PC-9 (cell line): Measurements from ENCODE around the gene PLD2. TPM values are rescaled to one million over a fixed set of nuclear protein-coding genes. Genes with fewer than 3 reads are reported as not detected.

Experiments
- BruUV-seq: library from RNA; stranded (reverse); fragments of 400-500 nt; replicated peaks from 2 replicates; lab custom pipeline; 2021; lab: Mats Ljungman, UMichigan
- CTCF ChIA-PET: fragments of 300-600 bp; sonication (Branson Sonifier 250); formaldehyde crosslinking; loops from one replicate; lab custom pipeline; 2022; ENCODE audit warnings: antibody characterized with exemption; lab: Charles Lee
- POLR2A ChIA-PET: fragments of 300-600 bp; sonication (Branson Sonifier 250); formaldehyde crosslinking; loops from one replicate; lab custom pipeline; 2022; ENCODE audit warnings: antibody characterized with exemption; ENCODE audit not compliant: unreplicated experiment; lab: Charles Lee
- DNase-seq, 2 experiments: peaks; one replicate each; pipeline versions ENCODE4 v3.0.0 to v3.0.0-alpha.2; 2015 to 2022; ENCODE audit warnings: mixed read lengths in 1 of 2
- H2AFZ ChIP-seq: fragments of 200-600 bp; sonication (generic); 2 replicates; pipeline ENCODE4 v1.8.1; 2017; ENCODE audit warnings: antibody characterized with exemption
- H3F3A ChIP-seq: fragments of 200-600 bp; sonication (generic); 2 replicates; pipeline ENCODE4 v1.8.1; 2017; ENCODE audit warnings: antibody characterized with exemption, mild to moderate bottlenecking, low read depth; ENCODE audit not compliant: insufficient read depth
- H3K27ac ChIP-seq: fragments of 200-600 bp; sonication (generic); 2 replicates; pipeline ENCODE4 v1.6.1; 2016; ENCODE audit warnings: mixed run types
- H3K27me3 ChIP-seq: fragments of 200-600 bp; sonication (generic); 2 replicates; pipeline ENCODE4 v1.6.1; 2016; ENCODE audit warnings: low read depth, mixed run types; ENCODE audit not compliant: insufficient read depth
- H3K36me3 ChIP-seq: fragments of 200-600 bp; sonication (generic); 2 replicates; pipeline ENCODE4 v1.6.1; 2016; ENCODE audit warnings: low read depth, mixed run types
- H3K4me1 ChIP-seq: fragments of 200-600 bp; sonication (generic); replicated peaks from 2 replicates; pipeline ENCODE4 v1.6.1; 2016; ENCODE audit warnings: mixed run types; ENCODE audit not compliant: insufficient read depth
- H3K4me2 ChIP-seq: fragments of 200-600 bp; sonication (generic); 2 replicates; pipeline ENCODE4 v1.6.1; 2017; ENCODE audit warnings: mixed run types
- H3K4me3 ChIP-seq: fragments of 200-600 bp; sonication (generic); 2 replicates; pipeline ENCODE4 v1.6.1; 2016; ENCODE audit warnings: mixed run types
- H3K79me2 ChIP-seq: fragments of 200-600 bp; sonication (generic); 2 replicates; pipeline ENCODE4 v1.6.1; 2017; ENCODE audit warnings: low read depth, mixed run types
- H3K9me2 ChIP-seq: fragments of 200-600 bp; sonication (generic); 2 replicates; pipeline ENCODE4 v1.8.1; 2017; ENCODE audit warnings: mild to moderate bottlenecking; ENCODE audit not compliant: insufficient read depth
- H3K9me3 ChIP-seq: fragments of 200-600 bp; sonication (generic); 2 replicates; pipeline ENCODE4 v1.8.1; 2016; ENCODE audit warnings: low read depth; ENCODE audit not compliant: insufficient read depth
- H4K20me1 ChIP-seq: fragments of 200-600 bp; sonication (generic); 2 replicates; pipeline ENCODE4 v1.8.1; 2017; ENCODE audit not compliant: insufficient read depth
- EZH2 ChIP-seq: fragments of 200-600 bp; sonication (generic); IDR thresholded peaks from 2 replicates; pipeline ENCODE4 v1.8.0; 2017; ENCODE audit warnings: antibody characterized with exemption, low read depth
- intact Hi-C: fragments of 100-400 bp; cut with micrococcal nuclease; formaldehyde crosslinking; loops from one replicate; pipeline ENCODE4 v1.10.0; 2022; ENCODE audit not compliant: unreplicated experiment
- total RNA-seq: library from RNA; stranded (reverse); gene quantifications from 2 replicates; pipeline ENCODE4 v1.2.3, GENCODE V29; 2021
- TF ChIP-seq, protein P1 (sequence below): fragments of 200-600 bp; sonication (generic); conservative IDR thresholded peaks from 2 replicates; pipeline ENCODE4 v1.6.1; 2017; ENCODE audit warnings: mixed run types, antibody characterized with exemption, mild to moderate bottlenecking, moderate library complexity

The PLD2 gene
- total RNA-seq, 1 experiment from 2014 or later, result 95.5 TPM

DNA sequence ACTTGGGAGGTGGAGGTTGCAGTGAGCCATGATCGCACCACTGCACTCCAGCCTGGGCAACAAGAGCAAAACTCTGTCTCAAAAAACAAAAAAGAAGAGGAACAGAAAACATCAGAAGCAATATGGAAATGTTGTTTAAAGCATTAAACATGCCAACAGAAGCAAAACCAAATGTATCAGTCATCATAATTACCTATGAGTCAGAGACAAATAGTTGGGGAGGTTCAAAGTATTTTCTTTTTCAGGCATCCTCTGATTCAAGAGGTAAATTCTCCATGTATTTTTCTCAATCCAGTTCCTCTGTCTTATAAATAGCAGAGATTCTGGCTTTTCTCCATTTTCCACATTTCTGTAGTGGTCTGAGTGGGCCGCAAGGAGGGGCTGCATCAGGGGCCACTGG is 37.3 kb upstream of the PLD2 start:
- CTCF ChIA-PET, result no interaction called here
- H3K4me2 ChIP-seq, result no peak overlapping the region
- POLR2A ChIA-PET, result no interaction called here

DNA sequence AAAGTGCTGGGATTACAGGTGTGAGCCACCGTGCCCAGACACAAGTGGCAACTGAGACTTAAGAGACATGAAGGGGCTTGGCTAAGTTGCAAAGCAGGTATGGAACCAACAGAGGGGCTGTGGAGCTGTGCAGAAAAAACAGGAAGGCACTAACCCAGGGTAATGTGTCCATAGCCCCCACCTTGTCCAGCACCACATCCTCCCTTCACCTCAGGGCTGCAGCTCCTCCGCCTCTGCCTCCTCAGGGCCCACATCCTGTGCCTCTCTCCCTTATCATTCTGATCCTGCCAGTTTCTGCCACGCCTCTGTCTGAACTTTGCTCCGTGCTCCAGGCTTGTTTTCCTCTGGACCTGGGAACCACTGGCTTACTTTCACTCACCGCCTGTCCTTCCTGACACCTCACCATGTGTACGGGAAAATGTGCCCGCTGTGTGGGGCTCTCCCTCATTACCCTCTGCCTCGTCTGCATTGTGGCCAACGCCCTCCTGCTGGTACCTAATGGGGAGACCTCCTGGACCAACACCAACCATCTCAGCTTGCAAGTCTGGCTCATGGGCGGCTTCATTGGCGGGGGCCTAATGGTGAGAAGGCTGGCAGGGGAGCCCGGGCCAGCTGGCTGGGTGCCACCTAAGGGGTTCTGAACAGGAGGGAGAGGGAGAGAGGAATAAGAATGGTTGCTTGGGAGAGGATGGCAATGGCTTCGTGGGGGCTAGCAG is 35.3 kb upstream of the PLD2 start, which contains the start of gene TM4SF5:
TM4SF5 (plus strand) TSS at position 368 of the 716 bp plus-strand sequence; CDS start at position 405, 37 bp downstream.
- no peaks in the 10 kb centered on the region for H3K79me2 ChIP-seq
- no peaks in the 10 kb centered on the region for H4K20me1 ChIP-seq
- peak in 1 of 2 experiments; percentile 23 for DNase-seq
- H3K4me2 ChIP-seq, result peak within 1 kb of the TSS; percentile 11
- H3K4me3 ChIP-seq, result no peak within 1 kb of the TSS
- H3K27ac ChIP-seq, result no peak within 1 kb of the TSS
- H3K9me3 ChIP-seq, result no peaks in the 10 kb centered on the region
- H3K27me3 ChIP-seq, result 0 out of 2 replicates have a peak, but pooled peaks cover 4% of the 10 kb centered on the region
- intact Hi-C loops, result no loop called here
- BruUV-seq, result no TSS peak
- no peaks in the 10 kb centered on the region for H3K36me3 ChIP-seq
- CTCF ChIA-PET, result no interaction called here
- TF ChIP-seq, protein P1, sequence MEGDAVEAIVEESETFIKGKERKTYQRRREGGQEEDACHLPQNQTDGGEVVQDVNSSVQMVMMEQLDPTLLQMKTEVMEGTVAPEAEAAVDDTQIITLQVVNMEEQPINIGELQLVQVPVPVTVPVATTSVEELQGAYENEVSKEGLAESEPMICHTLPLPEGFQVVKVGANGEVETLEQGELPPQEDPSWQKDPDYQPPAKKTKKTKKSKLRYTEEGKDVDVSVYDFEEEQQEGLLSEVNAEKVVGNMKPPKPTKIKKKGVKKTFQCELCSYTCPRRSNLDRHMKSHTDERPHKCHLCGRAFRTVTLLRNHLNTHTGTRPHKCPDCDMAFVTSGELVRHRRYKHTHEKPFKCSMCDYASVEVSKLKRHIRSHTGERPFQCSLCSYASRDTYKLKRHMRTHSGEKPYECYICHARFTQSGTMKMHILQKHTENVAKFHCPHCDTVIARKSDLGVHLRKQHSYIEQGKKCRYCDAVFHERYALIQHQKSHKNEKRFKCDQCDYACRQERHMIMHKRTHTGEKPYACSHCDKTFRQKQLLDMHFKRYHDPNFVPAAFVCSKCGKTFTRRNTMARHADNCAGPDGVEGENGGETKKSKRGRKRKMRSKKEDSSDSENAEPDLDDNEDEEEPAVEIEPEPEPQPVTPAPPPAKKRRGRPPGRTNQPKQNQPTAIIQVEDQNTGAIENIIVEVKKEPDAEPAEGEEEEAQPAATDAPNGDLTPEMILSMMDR, result no peak
- TF ChIP-seq EZH2, result no peak
- POLR2A ChIA-PET, result no interaction called here
- H3F3A ChIP-seq, result no peaks in the 10 kb centered on the region
- no peaks in the 10 kb centered on the region for H3K4me1 ChIP-seq
- H3K9me2 ChIP-seq, result no peaks in the 10 kb centered on the region
- H2AFZ ChIP-seq, result no peak within 1 kb of the TSS

More for the DNA sequence above, 37.3 kb upstream of the PLD2 start:
- no TSS peak for BruUV-seq
- Histone ChIP-seq H3K9me3 (no peaks in the 10 kb centered on the region), H2AFZ (no peak overlapping the region), H3K27ac (no peak overlapping the region), H3K9me2 (no peaks in the 10 kb centered on the region), H3F3A (no peaks in the 10 kb centered on the region), H3K4me3 (no peak overlapping the region), H4K20me1 (no peaks in the 10 kb centered on the region), H3K27me3 (0 out of 2 replicates have a peak, but pooled peaks cover 4% of the 10 kb centered on the region), H3K36me3 (no peaks in the 10 kb centered on the region), H3K4me1 (no peaks in the 10 kb centered on the region), H3K79me2 (no peaks in the 10 kb centered on the region)
- DNase-seq, result peak in 1 of 2 experiments; percentile 55
- intact Hi-C loops, result no loop called here
- TF ChIP-seq, protein P1, result no peak
- no peak for TF ChIP-seq EZH2

DNA sequence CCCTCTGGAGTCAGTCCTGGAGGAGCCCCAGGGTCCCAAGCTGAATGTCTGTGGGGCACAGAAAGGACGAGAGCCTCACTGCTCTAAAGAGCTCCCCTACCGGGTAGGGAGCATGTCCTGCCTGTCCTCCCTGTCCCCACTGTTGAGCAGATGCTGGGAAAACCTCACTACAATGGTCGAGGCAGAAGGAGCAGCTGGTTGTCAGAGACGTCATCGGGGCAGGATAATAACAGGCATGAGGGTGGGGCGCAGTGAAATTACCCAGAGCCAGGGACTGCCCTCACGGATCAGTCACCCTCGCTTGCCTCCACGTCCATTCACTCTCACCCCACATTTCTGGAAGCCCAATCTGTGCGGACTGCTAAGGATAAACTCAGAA is 34.7 kb upstream of the PLD2 start:
- ChIA-PET POLR2A (no interaction called here), CTCF (interaction anchor here (1.0 kb wide), 1 partner anchor 62 kb away, joined by 4 read pairs; the partner anchor contains the start of gene ARRB2)
- H3K4me3 ChIP-seq, result no peak overlapping the region
- no TSS peak for BruUV-seq
- H3K27ac ChIP-seq, result no peak overlapping the region
- no peaks in the 10 kb centered on the region for H3F3A ChIP-seq
- no peaks in the 10 kb centered on the region for H3K4me1 ChIP-seq
- DNase-seq, result no peak
- 0 out of 2 replicates have a peak, but pooled peaks cover 4% of the 10 kb centered on the region for H3K27me3 ChIP-seq
- TF ChIP-seq, protein P1, result no peak
- TF ChIP-seq EZH2, result no peak
- intact Hi-C loops, result no loop called here
- H2AFZ ChIP-seq, result no peak overlapping the region
- H4K20me1 ChIP-seq, result no peaks in the 10 kb centered on the region
- no peak overlapping the region for H3K4me2 ChIP-seq
- H3K79me2 ChIP-seq, result no peaks in the 10 kb centered on the region
- H3K9me3 ChIP-seq, result no peaks in the 10 kb centered on the region
- H3K36me3 ChIP-seq, result no peaks in the 10 kb centered on the region
- no peaks in the 10 kb centered on the region for H3K9me2 ChIP-seq
